Left ventricle myocardium superior (tissue), 1 donor: Measurements from ENCODE around the gene ZNF213. TPM values are rescaled to one million over a fixed set of nuclear protein-coding genes. Genes with fewer than 3 reads are reported as not detected.
A peak's percentile ranks its signal among the peaks of the same experiment; 100 is the strongest.

Experiments used
- ATAC-seq: fragments of 200-7000 bp; cut with Tn5 transposase; one replicate; pipeline ENCODE4 v1.9.1; 2020; ENCODE audit warnings: mild to moderate bottlenecking, moderate library complexity
- DNase-seq: peaks from one replicate; pipeline ENCODE4 v3.0.0-alpha.2; 2020
- intact Hi-C: fragments of 100-400 bp; cut with micrococcal nuclease; formaldehyde crosslinking; loops from one replicate; pipeline ENCODE4 v1.11.0; 2022
- total RNA-seq: library from RNA; stranded (reverse); fragmentation: NEBNext Ultra II Directional; extraction: Animal tissue kit (Norgen Biotek cat#: 25700); gene quantifications from one replicate; pipeline ENCODE4 v1.2.1, GENCODE V29; 2021
- donor health status: DM: no; HTN: yes; CAD: no; lungs with severe emphysema.

ZNF213 gene
- total RNA-seq, 1 donor from 2014 or later = 7.1 TPM

GRCh38 chr16:3182608-3183444, 48.0 kb downstream of the ZNF213 start:
- intact Hi-C loops = no loop called here
- DNase-seq = peak; percentile 50
- peak; percentile 52 for ATAC-seq

DNA sequence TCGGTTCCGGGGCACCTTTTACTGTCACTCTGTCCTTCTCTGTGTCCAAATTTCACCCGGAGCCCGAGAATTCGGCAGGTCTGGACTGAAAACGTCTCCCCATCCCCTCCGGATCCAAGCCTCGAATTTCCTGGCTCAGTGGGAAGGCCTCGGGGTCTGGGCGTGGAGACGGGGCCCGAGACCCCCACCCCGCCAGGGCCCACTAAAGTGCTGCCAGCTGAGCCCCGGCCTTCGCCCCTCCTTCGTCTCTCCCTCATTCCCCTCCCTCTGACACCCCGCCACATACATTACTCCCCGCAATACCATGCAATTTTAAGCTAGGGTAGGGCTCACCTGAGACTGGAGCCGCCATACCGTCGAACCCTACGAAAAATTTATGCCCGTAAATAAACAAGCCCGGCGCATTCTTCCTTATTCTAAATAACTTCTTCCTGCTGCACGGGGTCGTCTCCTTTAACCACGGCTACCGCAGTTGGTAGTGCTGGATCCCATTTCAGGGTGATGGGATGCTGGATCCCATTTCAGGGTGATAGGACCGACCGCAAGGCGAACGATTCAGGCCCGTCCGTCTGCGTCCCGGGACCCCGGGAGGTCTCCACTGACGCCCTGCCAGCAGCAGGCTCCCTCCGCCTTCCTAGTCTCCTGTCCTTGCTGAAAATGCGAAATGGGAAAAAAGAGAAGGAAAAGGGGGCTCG, 48.8 kb downstream of the ZNF213 start:
- no peak for ATAC-seq
- intact Hi-C loops = no loop called here

DNA sequence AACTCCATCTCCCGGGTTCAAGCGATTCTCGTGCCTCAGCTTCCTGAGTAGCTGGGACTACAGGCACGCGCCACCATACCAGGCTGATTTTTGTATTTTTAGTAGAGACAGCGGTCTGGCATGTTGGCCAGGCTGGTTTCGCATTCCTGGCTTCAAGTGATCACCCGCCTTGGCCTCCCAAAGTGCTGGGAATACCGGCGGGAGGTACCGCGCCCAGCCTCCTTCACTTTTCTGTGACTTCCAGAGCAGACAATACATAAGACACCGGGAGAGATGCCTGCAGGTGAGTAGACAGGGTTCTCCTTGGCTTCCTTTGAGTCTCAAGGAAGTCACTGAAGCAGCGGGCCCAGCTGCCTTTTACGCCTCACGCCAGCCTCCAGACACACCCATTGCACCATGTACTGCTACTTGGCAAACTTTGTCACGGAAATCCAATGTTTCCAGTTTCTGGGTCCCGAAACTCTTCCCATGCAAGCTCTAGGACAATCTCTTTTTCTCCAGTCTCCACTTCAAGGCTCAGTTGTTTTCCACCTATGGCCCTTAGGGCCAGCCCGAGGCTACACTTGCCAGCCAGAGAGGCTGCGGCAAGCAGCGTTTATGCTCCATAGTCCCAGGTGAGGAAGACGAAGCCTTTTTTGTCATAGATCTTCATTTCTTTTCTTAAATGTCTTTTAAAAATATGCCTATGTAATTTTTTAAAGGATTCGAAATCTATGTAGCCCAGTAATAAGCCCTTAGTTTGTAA, 52.3 kb downstream of the ZNF213 start:
- DNase-seq (no peak), ATAC-seq (no peak)
- intact Hi-C loops = no loop called here

More for the DNA sequence above, 48.8 kb downstream of the ZNF213 start:
- no peak for DNase-seq

- no peak for ATAC-seq
- intact Hi-C loops = no loop called here
These were observed 53.2 kb downstream of the ZNF213 start, which contains the start of gene OR1F1 for GRCh38 chr16:3187798-3188674. OR1F1 (plus strand) TSS chr16:3188204.

DNA sequence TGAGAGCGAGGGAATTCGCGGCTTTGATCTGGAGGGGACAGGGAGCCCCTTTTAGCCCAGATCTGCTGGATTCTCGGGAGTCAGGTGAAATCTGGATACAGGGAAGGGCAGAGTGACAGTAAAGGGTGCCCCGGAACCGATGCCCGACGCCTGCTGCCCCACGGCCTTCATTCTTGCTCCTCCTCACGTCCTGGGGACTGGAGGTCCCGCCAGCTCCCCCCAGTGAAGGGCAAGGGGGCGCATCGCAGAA, 53.8 kb downstream of the ZNF213 start:
- intact Hi-C loops = no loop called here
- ATAC-seq (no peak), DNase-seq (no peak)

More at GRCh38 chr16:3187798-3188674, 53.2 kb downstream of the ZNF213 start, which contains the start of gene OR1F1:
- DNase-seq = no peak

DNA sequence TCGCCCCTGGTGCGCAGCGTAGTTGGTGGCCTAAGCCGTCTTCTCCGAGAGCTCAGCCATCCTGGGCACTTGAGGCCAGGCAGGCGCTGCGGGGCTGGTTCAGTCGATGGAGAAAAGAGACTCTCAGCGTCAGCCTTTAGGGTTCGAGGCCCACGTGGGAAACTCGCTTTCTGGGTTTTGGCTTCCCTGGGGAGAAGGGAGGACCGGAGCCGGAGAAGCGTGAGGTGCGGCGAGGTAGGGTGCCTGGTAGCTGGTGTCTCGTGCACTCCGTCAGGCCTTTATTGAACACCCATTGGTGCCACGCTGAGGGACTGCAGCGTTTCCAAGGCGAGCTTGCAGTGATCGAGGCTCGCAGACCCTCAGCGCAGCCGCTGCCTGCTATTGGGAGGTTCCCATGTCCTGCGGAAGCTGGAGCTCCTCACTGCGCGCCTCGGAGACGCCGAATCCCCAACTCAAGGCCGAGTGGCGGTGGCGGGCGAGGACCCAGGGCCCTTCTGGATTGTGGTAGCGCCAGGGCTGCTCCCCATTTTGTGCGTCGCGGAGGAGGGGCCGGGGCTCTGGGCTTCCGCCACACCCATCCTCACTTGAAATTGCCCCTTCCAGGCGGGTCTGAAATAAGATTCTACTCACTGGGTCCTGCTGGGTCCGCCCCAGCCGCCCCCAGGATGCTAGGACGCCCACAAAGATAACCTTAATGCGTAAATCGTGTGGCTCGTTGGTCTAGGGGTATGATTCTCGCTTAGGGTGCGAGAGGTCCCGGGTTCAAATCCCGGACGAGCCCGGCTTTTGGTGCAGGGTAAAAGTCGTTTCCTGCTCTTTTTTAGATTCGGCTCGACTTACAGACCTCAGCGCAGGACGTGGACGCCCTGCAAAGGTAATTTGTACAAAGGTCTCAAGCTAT, 54.3 kb downstream of the ZNF213 start:
- ATAC-seq = no peak
- DNase-seq = no peak
- intact Hi-C loops = no loop called here

GRCh38 chr16:3189869-3190268, 55.0 kb downstream of the ZNF213 start:
- no peak for DNase-seq
- intact Hi-C loops = no loop called here
- no peak for ATAC-seq

DNA sequence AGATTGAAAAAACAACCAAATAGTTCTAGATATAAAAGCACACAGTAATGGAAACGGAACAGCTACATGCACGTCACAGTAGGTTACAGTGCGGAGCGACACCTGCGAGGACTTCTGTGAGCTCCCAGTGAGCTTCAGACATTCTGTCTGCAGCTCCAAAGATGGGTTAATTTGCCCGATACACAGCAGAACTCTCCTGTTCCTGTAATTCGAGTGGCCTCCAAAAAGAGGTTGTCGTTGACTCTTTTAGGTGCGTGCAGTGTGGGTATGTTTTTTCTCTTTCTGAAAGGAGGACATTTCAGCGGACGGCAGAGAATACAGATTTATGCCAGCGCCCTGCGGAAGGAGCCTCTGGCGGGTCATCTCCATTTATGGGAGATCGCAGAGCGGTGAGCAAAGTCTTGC, 56.1 kb downstream of the ZNF213 start:
- DNase-seq = no peak
- ATAC-seq = no peak
- intact Hi-C loops = no loop called here

Other genes with a start within 250 kb of the ZNF213 start
- gene FLYWCH1, start 223.1 kb upstream of the ZNF213 start, total RNA-seq = 36.1 TPM
- not detected for gene KREMEN2, start 170.8 kb upstream of the ZNF213 start, total RNA-seq
- gene PAQR4, start 165.7 kb upstream of the ZNF213 start, total RNA-seq = 7.9 TPM
- 0.55 TPM for gene PKMYT1, start 154.6 kb upstream of the ZNF213 start, total RNA-seq
- 1.2 TPM for gene CLDN9, start 122.1 kb upstream of the ZNF213 start, total RNA-seq
- not detected for gene CLDN6, start 116.8 kb upstream of the ZNF213 start, total RNA-seq
- 17.7 TPM for gene TNFRSF12A, start 114.7 kb upstream of the ZNF213 start, total RNA-seq
- gene HCFC1R1, start 111.1 kb upstream of the ZNF213 start, total RNA-seq = 61.1 TPM
- 11.3 TPM for gene THOC6, start 111.0 kb upstream of the ZNF213 start, total RNA-seq
- gene BICDL2, start 98.1 kb upstream of the ZNF213 start, total RNA-seq = not detected
- gene MMP25, start 88.5 kb upstream of the ZNF213 start, total RNA-seq = 2.8 TPM
- gene IL32, start 69.4 kb upstream of the ZNF213 start, total RNA-seq = 46.0 TPM
- gene ZSCAN10, start 35.7 kb upstream of the ZNF213 start, total RNA-seq = not detected
- 8.8 TPM for gene ZNF205, start 22.4 kb upstream of the ZNF213 start, total RNA-seq
- gene OR1F1, start 53.2 kb downstream of the ZNF213 start, total RNA-seq = not detected
- gene ZNF200, start 100.1 kb downstream of the ZNF213 start, total RNA-seq = 5.7 TPM
- 0.62 TPM for gene MEFV, start 121.6 kb downstream of the ZNF213 start, total RNA-seq
- gene ZNF263, start 148.5 kb downstream of the ZNF213 start, total RNA-seq = 7.8 TPM
- gene TIGD7, start 170.4 kb downstream of the ZNF213 start, total RNA-seq = 7.6 TPM
- 21.1 TPM for gene ZNF75A, start 170.5 kb downstream of the ZNF213 start, total RNA-seq
- gene OR2C1, start 220.9 kb downstream of the ZNF213 start, total RNA-seq = not detected